GM23248 (cell line): Measurements from ENCODE around the gene NSUN2. TPM values are rescaled to one million over a fixed set of nuclear protein-coding genes. Genes with fewer than 3 reads are reported as not detected.

Experiments
- DNase-seq: peaks from one replicate; pipeline ENCODE4 v3.0.0-alpha.2; 2015
- H2AFZ ChIP-seq: fragments of 200-600 bp; sonication (generic); 2 replicates; pipeline ENCODE4 v1.6.1; 2016; ENCODE audit warnings: antibody characterized with exemption
- H3F3A ChIP-seq: fragments of 200-600 bp; sonication (generic); 2 replicates; pipeline ENCODE4 v1.6.1; 2016; ENCODE audit warnings: mild to moderate bottlenecking, antibody characterized with exemption, mixed run types; ENCODE audit not compliant: insufficient read depth
- H3K27ac ChIP-seq: fragments of 200-600 bp; sonication (generic); 2 replicates; pipeline ENCODE4 v1.5.1; 2016; ENCODE audit warnings: mild to moderate bottlenecking
- H3K27me3 ChIP-seq: fragments of 200-600 bp; sonication (generic); replicated peaks from 2 replicates; pipeline ENCODE4 v1.6.1; 2016; ENCODE audit warnings: mild to moderate bottlenecking; ENCODE audit not compliant: insufficient read depth
- H3K36me3 ChIP-seq: fragments of 200-600 bp; sonication (generic); 2 replicates; pipeline ENCODE4 v1.6.1; 2016; ENCODE audit warnings: low read depth, mild to moderate bottlenecking
- H3K4me1 ChIP-seq: fragments of 200-600 bp; sonication (generic); 2 replicates; pipeline ENCODE4 v1.6.1; 2016; ENCODE audit warnings: mild to moderate bottlenecking; ENCODE audit not compliant: insufficient read depth
- H3K4me2 ChIP-seq: fragments of 200-600 bp; sonication (generic); one replicate; pipeline ENCODE4 v1.6.1; 2016; ENCODE audit warnings: mild to moderate bottlenecking; ENCODE audit not compliant: unreplicated experiment
- H3K4me3 ChIP-seq: fragments of 200-600 bp; sonication (generic); 2 replicates; pipeline ENCODE4 v1.5.1; 2016; ENCODE audit warnings: mild to moderate bottlenecking
- H3K79me2 ChIP-seq: fragments of 200-600 bp; sonication (generic); 2 replicates; pipeline ENCODE4 v1.6.1; 2016; ENCODE audit warnings: mild to moderate bottlenecking; ENCODE audit not compliant: insufficient read depth
- H3K9ac ChIP-seq: fragments of 200-600 bp; sonication (generic); 2 replicates; pipeline ENCODE4 v1.6.1; 2016; ENCODE audit warnings: mild to moderate bottlenecking
- H3K9me2 ChIP-seq: fragments of 200-600 bp; sonication (generic); 2 replicates; pipeline ENCODE4 v1.6.1; 2016; ENCODE audit warnings: mixed run types, mild to moderate bottlenecking, moderate library complexity; ENCODE audit not compliant: insufficient read depth
- H3K9me3 ChIP-seq: fragments of 200-600 bp; sonication (generic); one replicate; pipeline ENCODE4 v1.6.1; 2017; ENCODE audit warnings: low read depth
- H4K20me1 ChIP-seq: fragments of 200-600 bp; sonication (generic); 2 replicates; pipeline ENCODE4 v1.6.0; 2016; ENCODE audit not compliant: insufficient read depth
- EZH2 ChIP-seq: fragments of 200-600 bp; sonication (generic); IDR thresholded peaks from 2 replicates; pipeline ENCODE4 v1.6.1; 2018; ENCODE audit warnings: antibody characterized with exemption, mild to moderate bottlenecking; ENCODE audit not compliant: insufficient read depth, poor library complexity, severe bottlenecking
- EZH2phosphoT487 ChIP-seq: fragments of 200-600 bp; sonication (generic); IDR thresholded peaks from 2 replicates; pipeline ENCODE4 v1.6.1; 2018; ENCODE audit warnings: antibody characterized with exemption, moderate library complexity, mild to moderate bottlenecking, low read depth; ENCODE audit not compliant: insufficient read depth
- WGBS, 2 experiments: methylation state at CpG; one replicate each; pipeline ENCODE4 v1.1.6; 2015 to 2017; ENCODE audit warnings: low lambda C conversion rate in 2 of 2, low coverage in 1 of 2; ENCODE audit errors: missing lambda C conversion rate in 2 of 2; 5-methylcytosine and 5-hydroxymethylcytosine counted together
- in situ Hi-C: fragments of 300-500 bp; cut with MboI; formaldehyde crosslinking; loops from 2 replicates; pipeline ENCODE4 v1.15.0; 2020
- polyA plus RNA-seq: library from polyadenylated mRNA; unstranded; fragments of >200 nt; fragmentation: Nextera tagmentation; extraction: Ambion mirVana; gene quantifications from 2 replicates; pipeline ENCODE4 v1.2.1, GENCODE V29; 2016
- total RNA-seq: library from RNA; depleted of rRNA; stranded (reverse); fragments of >200 nt; shearing (Covaris generic); gene quantifications from 2 replicates; pipeline ENCODE4 v1.2.3, GENCODE V29; 2014

The NSUN2 gene
- total and polyA plus RNA-seq, 2 experiments from 2014 or later: 48.2 to 51.0 TPM

GRCh38 chr5:6637022-6637421 is 4.2 kb upstream of the NSUN2 start:
- Histone ChIP-seq H3K36me3 (0 out of 2 replicates have a peak, but pooled peaks cover 2% of the 10 kb centered on the region), H3K9me2 (no peaks in the 10 kb centered on the region), H3K9me3 (no peaks in the 10 kb centered on the region), H3K4me3 (no peak overlapping the region), H3K4me2 (no peak overlapping the region), H3K4me1 (peaks cover 6% of the 10 kb centered on the region; the same call in 1 of the 2 replicates), H3K9ac (no peak overlapping the region), H4K20me1 (no peaks in the 10 kb centered on the region), H3K27ac (no peak overlapping the region), H2AFZ (no peak overlapping the region), H3K27me3 (no peaks in the 10 kb centered on the region), H3F3A (no peaks in the 10 kb centered on the region), H3K79me2 (peaks cover 91% of the 10 kb centered on the region)
- 93 to 94% methylated on average over 10 of the region's 10 CpGs for WGBS, 2 experiments
- in situ Hi-C loops: loop anchor here (25.0 kb wide), 1 partner anchor 100 kb away; no protein-coding TSS in a partner anchor
- DNase-seq: no peak
- TF ChIP-seq EZH2: no peak
- TF ChIP-seq EZH2phosphoT487: no peak

GRCh38 chr5:6636293-6636692 is 3.4 kb upstream of the NSUN2 start:
- H4K20me1 ChIP-seq: no peaks in the 10 kb centered on the region
- H3K79me2 ChIP-seq: peaks cover 91% of the 10 kb centered on the region
- 83 to 84% methylated on average over 5 of the region's 5 CpGs for WGBS, 2 experiments
- H3K4me1 ChIP-seq: peaks cover 12% of the 10 kb centered on the region
- no peak overlapping the region for H3K4me2 ChIP-seq
- no peaks in the 10 kb centered on the region for H3K27me3 ChIP-seq
- in situ Hi-C loops: loop anchor here (25.0 kb wide), 1 partner anchor 101 kb away; no protein-coding TSS in a partner anchor
- TF ChIP-seq EZH2phosphoT487 (no peak), EZH2 (no peak)
- 0 out of 2 replicates have a peak, but pooled peaks cover 2% of the 10 kb centered on the region for H3K36me3 ChIP-seq
- no peak overlapping the region for H2AFZ ChIP-seq
- DNase-seq: no peak
- H3F3A ChIP-seq: no peaks in the 10 kb centered on the region
- H3K4me3 ChIP-seq: no peak overlapping the region
- H3K9ac ChIP-seq: no peak overlapping the region
- no peaks in the 10 kb centered on the region for H3K9me2 ChIP-seq
- no peaks in the 10 kb centered on the region for H3K9me3 ChIP-seq
- H3K27ac ChIP-seq: no peak overlapping the region

- in situ Hi-C loops: loop anchor here (25.0 kb wide), 1 partner anchor 102 kb away; no protein-coding TSS in a partner anchor
- no peaks in the 10 kb centered on the region for H3K9me3 ChIP-seq
- no peak overlapping the region for H3K27ac ChIP-seq
- H2AFZ ChIP-seq: no peak overlapping the region; the same call in 1 of the 2 replicates
- H3K79me2 ChIP-seq: peaks cover 91% of the 10 kb centered on the region
- 0 out of 2 replicates have a peak, but pooled peaks cover 2% of the 10 kb centered on the region for H3K36me3 ChIP-seq
- H3K4me3 ChIP-seq: peak overlapping the region; percentile 82
- no peaks in the 10 kb centered on the region for H3K27me3 ChIP-seq
- H4K20me1 ChIP-seq: no peaks in the 10 kb centered on the region
- H3F3A ChIP-seq: no peaks in the 10 kb centered on the region
- WGBS, 2 experiments: 59 to 67% methylated on average over 5 of the region's 5 CpGs
- H3K9ac ChIP-seq: peak overlapping the region; percentile 93; the same call in 1 of the 2 replicates
- no peak for TF ChIP-seq EZH2phosphoT487
- TF ChIP-seq EZH2: no peak
- DNase-seq: peak; percentile 24
- H3K4me2 ChIP-seq: peak overlapping the region; percentile 83
- H3K4me1 ChIP-seq: peaks cover 15% of the 10 kb centered on the region
- no peaks in the 10 kb centered on the region for H3K9me2 ChIP-seq
Measured at GRCh38 chr5:6634788-6635430, 2.1 kb upstream of the NSUN2 start.

- DNase-seq: peak; percentile 43
- in situ Hi-C loops: loop anchor here (25.0 kb wide), 1 partner anchor 103 kb away; no protein-coding TSS in a partner anchor
Measured at GRCh38 chr5:6634306-6634705, 1.5 kb upstream of the NSUN2 start.

More at GRCh38 chr5:6634306-6634705, 1.5 kb upstream of the NSUN2 start:
- H3K79me2 ChIP-seq: peaks cover 91% of the 10 kb centered on the region
- peak overlapping the region; percentile 82 for H3K4me3 ChIP-seq
- peak overlapping the region; percentile 83 for H3K4me2 ChIP-seq
- H3K9me3 ChIP-seq: no peaks in the 10 kb centered on the region
- no peaks in the 10 kb centered on the region for H3K9me2 ChIP-seq
- peak overlapping the region; percentile 90; the same call in 1 of the 2 replicates for H2AFZ ChIP-seq
- WGBS, 2 experiments: 5 to 7% methylated on average over 6 of the region's 6 CpGs
- TF ChIP-seq EZH2phosphoT487 (no peak), EZH2 (no peak)
- no peaks in the 10 kb centered on the region for H3K27me3 ChIP-seq
- no peaks in the 10 kb centered on the region for H3F3A ChIP-seq
- no peaks in the 10 kb centered on the region for H4K20me1 ChIP-seq
- peak overlapping the region; percentile 93 for H3K9ac ChIP-seq
- no peak overlapping the region for H3K27ac ChIP-seq
- peaks cover 15% of the 10 kb centered on the region for H3K4me1 ChIP-seq
- H3K36me3 ChIP-seq: 0 out of 2 replicates have a peak, but pooled peaks cover 2% of the 10 kb centered on the region
